Chondrocyte (in vitro differentiated cells): ENCODE data around the gene ADGRB3. TPM values are rescaled to one million over a fixed set of nuclear protein-coding genes. Genes with fewer than 3 reads are reported as not detected.

Source experiments
- DNase-seq: peaks from one replicate; pipeline ENCODE4 v3.0.0; 2021; ENCODE audit warnings: mixed read lengths, low spot score
- H3K27ac Mint-ChIP-seq: one replicate; pipeline ENCODE4 v1.8.0; 2021; ENCODE audit warnings: mild to moderate bottlenecking, moderate library complexity, mixed read lengths; ENCODE audit not compliant: unreplicated experiment
- H3K27me3 Mint-ChIP-seq: 2 replicates; pipeline ENCODE4 v1.8.0; 2021; ENCODE audit warnings: low read depth, mixed read lengths
- H3K36me3 Mint-ChIP-seq: 2 replicates; pipeline ENCODE4 v1.8.0; 2021; ENCODE audit warnings: low read depth, mixed read lengths
- H3K4me1 Mint-ChIP-seq: 2 replicates; pipeline ENCODE4 v1.8.0; 2021; ENCODE audit warnings: low read depth, mild to moderate bottlenecking, mixed read lengths
- H3K4me3 Mint-ChIP-seq: one replicate; pipeline ENCODE4 v1.8.0; 2021; ENCODE audit warnings: mild to moderate bottlenecking, moderate library complexity, mixed read lengths; ENCODE audit not compliant: unreplicated experiment
- H3K9me3 Mint-ChIP-seq: 2 replicates; pipeline ENCODE4 v1.8.0; 2021; ENCODE audit warnings: low read depth, mixed read lengths
- total RNA-seq: library from RNA; stranded (reverse); gene quantifications from 3 replicates; pipeline ENCODE4 v1.2.1, GENCODE V29; 2021
- TF ChIP-seq, protein P1 (sequence below): fragments of 200-600 bp; sonication (generic); IDR thresholded peaks from 2 replicates; pipeline ENCODE4 v1.5.0; 2021; ENCODE audit warnings: antibody characterized with exemption, mild to moderate bottlenecking, moderate library complexity

The ADGRB3 gene
- total RNA-seq, 1 donor from 2014 or later, result not detected

DNA sequence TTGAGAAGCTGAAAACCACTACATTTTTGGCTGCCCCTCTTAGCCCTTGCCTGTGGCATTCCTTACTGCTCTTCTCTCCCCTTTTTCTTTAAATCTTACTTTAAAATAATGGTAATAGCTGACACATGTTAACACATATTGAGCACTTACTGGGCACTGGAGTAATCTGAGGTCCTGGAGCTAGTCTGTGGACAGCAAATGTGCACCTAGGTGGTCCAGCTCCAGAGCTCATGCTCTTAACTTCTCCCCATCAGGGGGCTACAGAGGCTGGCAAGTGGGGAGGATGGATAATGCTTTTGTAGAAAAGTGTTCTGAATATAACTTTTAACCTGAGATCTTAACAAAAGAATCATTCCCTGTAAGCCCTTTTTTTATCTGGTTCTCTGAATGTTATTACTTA, 74.8 kb downstream of the ADGRB3 start:
- no peaks in the 10 kb centered on the region for H3K36me3 Mint-ChIP-seq
- no peak overlapping the region for H3K4me3 Mint-ChIP-seq
- DNase-seq, result no peak
- no peaks in the 10 kb centered on the region for H3K9me3 Mint-ChIP-seq
- no peaks in the 10 kb centered on the region for H3K4me1 Mint-ChIP-seq
- peaks cover 17% of the 10 kb centered on the region for H3K27me3 Mint-ChIP-seq
- H3K27ac Mint-ChIP-seq, result no peak overlapping the region
- TF ChIP-seq, protein P1, sequence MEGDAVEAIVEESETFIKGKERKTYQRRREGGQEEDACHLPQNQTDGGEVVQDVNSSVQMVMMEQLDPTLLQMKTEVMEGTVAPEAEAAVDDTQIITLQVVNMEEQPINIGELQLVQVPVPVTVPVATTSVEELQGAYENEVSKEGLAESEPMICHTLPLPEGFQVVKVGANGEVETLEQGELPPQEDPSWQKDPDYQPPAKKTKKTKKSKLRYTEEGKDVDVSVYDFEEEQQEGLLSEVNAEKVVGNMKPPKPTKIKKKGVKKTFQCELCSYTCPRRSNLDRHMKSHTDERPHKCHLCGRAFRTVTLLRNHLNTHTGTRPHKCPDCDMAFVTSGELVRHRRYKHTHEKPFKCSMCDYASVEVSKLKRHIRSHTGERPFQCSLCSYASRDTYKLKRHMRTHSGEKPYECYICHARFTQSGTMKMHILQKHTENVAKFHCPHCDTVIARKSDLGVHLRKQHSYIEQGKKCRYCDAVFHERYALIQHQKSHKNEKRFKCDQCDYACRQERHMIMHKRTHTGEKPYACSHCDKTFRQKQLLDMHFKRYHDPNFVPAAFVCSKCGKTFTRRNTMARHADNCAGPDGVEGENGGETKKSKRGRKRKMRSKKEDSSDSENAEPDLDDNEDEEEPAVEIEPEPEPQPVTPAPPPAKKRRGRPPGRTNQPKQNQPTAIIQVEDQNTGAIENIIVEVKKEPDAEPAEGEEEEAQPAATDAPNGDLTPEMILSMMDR, result no peak

DNA sequence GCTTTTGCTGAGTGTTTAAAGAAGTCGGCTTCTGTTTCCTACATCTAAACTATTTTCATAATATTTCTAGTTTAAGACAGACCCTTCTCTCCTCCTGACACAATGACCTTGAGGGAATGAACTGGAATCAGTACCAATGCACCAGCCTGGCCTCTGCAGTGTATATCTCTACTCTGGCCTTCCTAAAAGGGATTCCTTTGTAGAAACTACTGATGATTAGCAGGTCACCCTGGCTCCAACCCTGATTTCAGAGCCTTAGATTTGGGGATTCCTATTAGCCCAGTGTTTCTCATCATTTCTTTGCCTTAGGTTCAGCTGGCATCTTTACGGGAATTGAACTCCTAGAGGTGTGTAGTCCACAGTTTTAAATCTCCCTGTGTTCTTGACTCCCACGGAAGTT, 75.4 kb downstream of the ADGRB3 start:
- Mint-ChIP-seq H3K4me1 (no peaks in the 10 kb centered on the region), H3K4me3 (no peak overlapping the region), H3K27ac (no peak overlapping the region), H3K36me3 (no peaks in the 10 kb centered on the region), H3K27me3 (peaks cover 14% of the 10 kb centered on the region), H3K9me3 (no peaks in the 10 kb centered on the region)
- TF ChIP-seq, protein P1, result no peak
- DNase-seq, result no peak

DNA sequence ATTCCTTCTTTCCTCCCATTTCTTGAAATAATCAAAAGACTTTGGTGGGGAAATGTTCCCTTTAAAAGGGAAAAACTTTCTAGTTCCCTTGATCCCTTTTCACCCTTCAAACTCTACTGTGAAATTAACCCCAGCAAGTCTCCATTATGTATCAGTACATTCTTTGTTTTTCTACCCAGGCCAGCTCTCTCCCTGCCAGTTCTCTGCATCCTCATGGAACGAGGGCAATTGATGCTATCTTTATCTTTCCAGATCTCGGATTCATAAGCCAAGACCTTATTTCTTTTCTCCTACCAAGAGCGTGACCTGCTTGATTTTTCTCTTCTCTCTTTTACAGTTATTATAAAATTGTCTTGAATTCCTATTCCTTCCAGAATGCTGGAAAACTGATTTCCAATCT, 75.8 kb downstream of the ADGRB3 start:
- Mint-ChIP-seq H3K9me3 (no peaks in the 10 kb centered on the region), H3K36me3 (no peaks in the 10 kb centered on the region), H3K4me1 (no peaks in the 10 kb centered on the region), H3K27me3 (peaks cover 11% of the 10 kb centered on the region), H3K4me3 (no peak overlapping the region), H3K27ac (no peak overlapping the region)
- TF ChIP-seq, protein P1, result no peak
- no peak for DNase-seq

DNA sequence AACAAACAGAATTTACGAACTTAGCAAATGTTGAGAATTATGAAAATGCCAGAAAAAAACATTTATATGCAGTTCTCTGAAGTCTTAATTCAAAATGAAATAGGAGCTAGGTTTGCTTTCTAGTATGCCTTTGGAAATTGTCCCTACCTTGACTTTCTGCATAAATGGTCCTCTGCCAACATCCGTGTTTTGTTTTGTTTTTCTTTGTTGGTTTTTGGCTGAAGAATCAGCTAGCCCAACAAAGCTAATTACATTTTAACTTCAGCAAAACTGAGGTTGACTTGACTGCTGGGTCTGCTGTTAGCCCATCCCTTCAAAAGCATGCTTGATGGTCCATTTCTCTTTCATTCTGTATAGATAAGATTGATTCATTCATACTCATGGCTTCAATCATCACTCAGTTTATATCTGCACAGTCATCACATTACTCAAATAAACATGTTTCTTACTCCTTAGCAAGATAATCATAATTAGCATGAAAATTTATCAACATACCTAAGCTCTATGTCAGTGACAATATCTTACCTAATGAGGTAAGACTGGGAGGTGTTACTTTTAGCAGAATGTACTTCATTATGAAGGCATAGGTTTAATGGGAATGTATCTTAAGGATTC, 76.4 kb downstream of the ADGRB3 start:
- Mint-ChIP-seq H3K27ac (no peak overlapping the region), H3K9me3 (no peaks in the 10 kb centered on the region), H3K36me3 (no peaks in the 10 kb centered on the region), H3K4me1 (no peaks in the 10 kb centered on the region), H3K27me3 (peaks cover 11% of the 10 kb centered on the region), H3K4me3 (no peak overlapping the region)
- DNase-seq, result no peak
- TF ChIP-seq, protein P1, result no peak

DNA sequence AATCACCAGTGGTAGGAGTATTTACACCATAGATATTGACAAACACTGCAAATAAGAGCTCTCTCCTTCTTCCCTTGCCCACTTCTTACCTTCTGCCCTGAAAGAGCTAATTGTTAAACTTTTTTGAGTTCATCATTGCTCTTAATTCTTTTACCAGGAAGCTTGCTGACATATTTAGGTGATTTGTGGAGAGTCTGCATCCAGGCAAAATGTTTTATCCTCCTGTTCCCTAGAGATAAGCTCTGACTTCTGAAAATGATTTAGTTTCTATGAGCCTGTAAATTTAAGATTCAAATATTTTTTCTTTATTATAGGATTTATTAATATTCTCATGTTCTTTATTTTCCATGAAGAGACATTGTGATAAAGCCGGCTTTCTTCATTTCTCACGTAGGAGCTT, 81.5 kb downstream of the ADGRB3 start:
- DNase-seq, result no peak
- Mint-ChIP-seq H3K4me3 (no peak overlapping the region), H3K4me1 (peaks cover 7% of the 10 kb centered on the region), H3K36me3 (no peaks in the 10 kb centered on the region), H3K9me3 (peaks cover 2% of the 10 kb centered on the region), H3K27me3 (peaks cover 8% of the 10 kb centered on the region), H3K27ac (no peak overlapping the region)
- TF ChIP-seq, protein P1, result no peak
